Measurements from ENCODE around the gene RAB40B.

RAB40B gene

DNA sequence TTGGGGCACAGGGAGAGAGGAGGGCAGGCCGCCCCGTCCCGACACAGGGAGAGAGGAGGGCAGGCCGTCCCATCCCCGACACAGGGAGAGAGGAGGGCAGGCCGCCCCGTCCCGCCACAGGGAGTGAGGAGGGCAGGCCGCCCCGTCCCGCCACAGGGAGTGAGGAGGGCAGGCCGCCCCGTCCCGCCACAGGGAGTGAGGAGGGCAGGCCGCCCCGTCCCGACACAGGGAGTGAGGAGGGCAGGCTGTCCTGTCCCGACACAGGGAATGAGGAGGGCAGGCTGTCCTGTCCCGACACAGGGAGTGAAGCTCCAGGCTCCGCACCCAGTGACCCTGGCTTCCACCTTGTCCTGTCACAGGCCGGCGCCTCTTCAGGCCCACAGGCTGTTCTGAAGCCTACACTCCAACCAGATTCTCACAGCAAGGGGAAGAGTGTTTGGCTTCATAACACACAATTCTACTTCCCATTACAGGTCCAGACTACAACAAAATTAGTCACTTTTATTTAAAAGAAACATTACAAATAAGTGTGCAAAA, 84.3 kb downstream of the RAB40B start:
- FAIRE-seq = no peak

DNA sequence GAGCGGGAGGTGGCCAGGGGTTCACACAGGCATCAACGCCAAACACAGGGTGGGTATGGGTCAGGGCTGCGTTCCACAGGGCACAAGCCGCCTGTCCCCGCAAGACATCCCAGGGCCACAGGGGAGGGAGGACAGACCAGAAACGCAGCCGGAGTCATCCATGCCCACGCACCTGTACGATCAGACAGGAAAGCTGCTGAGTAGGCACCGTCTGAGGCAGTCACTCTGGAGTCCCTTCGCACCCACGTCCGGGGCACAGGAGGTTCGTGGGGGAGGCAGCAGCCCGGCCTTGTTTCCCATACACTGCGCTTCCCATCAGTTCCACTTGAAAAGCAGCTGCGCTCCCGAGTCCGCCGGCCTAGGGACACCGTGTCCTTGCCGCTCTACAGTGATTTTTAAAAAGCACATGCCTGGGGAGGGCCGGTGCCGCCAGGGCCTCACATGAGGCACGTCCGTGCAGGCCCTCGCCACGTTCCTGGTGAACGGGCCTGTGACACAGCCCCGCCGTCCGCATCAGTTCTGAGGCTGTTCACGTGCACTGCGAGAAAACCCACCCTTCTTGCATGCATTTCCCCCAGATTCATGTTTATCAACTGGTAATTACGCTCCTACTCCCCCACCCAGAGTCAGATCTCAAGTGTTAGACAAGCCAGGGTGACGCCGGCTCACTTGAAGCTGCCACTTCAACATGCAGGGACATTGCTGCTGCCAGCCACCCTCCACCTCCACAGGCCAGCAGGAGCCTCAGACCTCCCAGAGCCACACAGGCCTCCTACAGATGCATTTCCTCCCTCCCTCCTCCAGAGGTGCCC, 85.0 kb downstream of the RAB40B start:
- no peak for FAIRE-seq

DNA sequence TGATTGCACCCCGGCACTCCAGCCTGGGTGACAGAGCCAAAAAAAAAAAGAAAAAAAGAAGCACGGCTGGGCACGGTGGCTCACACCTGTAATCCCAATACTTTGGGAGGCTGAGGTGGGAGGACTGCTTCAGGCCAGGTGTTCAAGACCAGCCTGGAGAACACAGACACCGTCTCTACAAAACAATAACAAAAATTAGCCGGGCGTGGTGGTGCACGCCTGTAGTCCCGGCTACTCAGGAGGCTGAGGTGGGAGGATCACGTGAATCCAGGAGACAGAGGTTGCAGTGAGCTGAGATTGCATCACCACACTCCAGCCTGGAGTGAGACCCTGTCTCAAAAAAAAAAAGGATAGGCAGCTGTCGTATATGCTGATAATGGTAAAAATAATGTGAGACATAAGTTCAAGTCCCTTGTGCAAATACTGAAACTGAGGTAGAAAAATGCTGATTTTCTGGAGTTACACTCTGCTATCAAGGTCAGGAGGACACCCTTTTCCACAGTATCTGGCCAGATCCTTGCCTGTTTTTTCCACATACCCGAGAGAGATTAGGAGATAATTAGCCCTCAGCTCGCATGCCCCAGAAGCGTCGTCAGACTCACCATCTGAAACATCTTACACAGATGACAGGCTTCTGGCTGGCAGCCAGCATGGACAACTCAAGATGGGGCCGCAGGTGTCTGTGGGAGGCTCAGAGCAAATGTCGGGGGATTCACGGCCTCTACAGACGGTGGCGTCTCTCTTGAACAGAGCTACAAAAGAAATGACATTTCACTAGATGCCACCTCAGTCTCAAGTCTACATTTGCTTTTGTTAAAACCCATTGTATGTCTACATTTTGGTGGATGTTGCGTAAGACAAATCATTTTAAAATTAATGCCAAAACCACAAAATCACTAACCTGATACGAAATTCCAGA, 87.1 kb downstream of the RAB40B start:
- FAIRE-seq = no peak

DNA sequence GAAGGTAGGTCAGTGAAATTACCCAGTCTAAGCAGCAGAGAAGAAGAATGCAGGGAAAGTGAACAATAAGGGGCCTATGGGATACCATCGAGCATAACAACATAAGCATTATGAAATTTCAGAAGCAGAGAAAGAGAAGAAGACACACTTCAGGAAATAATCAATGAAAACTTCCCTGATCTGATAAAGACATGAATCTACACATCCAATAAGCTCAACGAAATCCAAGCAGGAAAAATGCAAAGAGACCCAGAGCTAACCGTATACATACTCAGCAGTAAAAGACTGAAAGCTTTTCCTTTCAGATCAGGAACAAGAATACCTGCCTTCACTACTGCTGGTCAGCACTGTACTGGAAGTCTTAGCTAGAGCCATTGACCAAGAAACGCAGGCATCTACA, 88.8 kb downstream of the RAB40B start:
- no peak for FAIRE-seq

DNA sequence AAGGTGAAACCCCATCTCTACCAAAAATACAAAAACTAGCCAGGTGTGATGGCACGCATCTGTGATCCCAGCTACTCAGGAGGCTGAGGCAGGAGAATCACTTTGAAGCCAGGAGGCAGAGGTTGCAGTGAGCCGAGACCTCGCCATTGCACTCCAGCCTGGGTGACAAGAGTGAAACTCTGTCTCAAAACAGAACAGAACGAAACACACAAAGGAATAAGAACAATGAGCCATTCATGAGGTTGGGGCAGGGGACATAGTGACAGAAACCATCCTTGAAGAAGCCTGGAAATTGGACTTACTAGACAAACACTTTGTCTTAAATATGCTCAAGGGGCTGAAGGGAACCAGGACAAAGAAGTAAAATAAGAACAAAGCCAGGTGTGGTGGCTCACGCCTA, 89.7 kb downstream of the RAB40B start:
- FAIRE-seq = no peak

DNA sequence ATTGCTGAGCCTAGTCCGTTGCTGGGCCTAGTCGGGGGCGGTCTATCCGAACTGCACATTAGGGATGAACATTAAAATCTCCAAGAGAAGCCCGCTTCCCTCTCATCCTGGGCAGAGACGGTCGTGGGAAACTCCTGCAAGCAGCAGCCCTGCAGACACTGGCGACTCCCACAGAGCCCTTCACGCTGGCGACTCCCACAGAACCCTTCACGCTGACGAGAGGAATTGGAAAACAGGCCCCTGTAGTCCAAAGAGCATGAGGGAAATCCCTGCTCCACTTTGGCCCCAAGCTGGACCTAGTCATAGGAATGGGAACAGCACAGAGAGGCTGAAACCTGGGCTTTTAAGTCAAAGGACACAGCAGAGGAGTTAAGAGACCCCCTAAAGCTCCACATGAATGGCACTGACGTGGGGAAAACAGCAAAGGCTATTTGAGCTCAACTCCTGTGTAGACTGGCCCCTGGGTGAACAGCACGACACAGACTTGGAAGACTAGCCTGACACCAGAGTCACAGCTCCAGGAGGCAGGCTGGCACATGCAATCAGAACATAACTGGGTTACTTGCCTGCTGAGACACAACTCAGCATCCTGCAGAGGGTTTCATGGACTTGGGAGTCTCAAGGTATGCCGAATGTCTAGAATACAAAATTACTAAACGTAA, 92.4 kb downstream of the RAB40B start:
- FAIRE-seq = no peak
